Panc1 (cell line): ENCODE results near the gene CPLX3. TPM values are rescaled to one million over a fixed set of nuclear protein-coding genes. Genes with fewer than 3 reads are reported as not detected.
A peak's percentile ranks its signal among the peaks of the same experiment; 100 is the strongest.

Source experiments
- ATAC-seq: fragments of 200-7000 bp; cut with Tn5 transposase; 2 replicates; pipeline ENCODE4 v1.9.1; 2020; ENCODE audit warnings: mild to moderate bottlenecking, moderate library complexity
- BruUV-seq: library from RNA; stranded (reverse); fragments of 400-500 nt; replicated peaks from 2 replicates; lab custom pipeline; 2021; lab: Mats Ljungman, UMichigan
- CTCF ChIA-PET: fragments of 300-600 bp; sonication (Branson Sonifier 250); formaldehyde crosslinking; loops from one replicate; lab custom pipeline; 2022; ENCODE audit warnings: antibody characterized with exemption; lab: Charles Lee
- POLR2A ChIA-PET: fragments of 300-600 bp; sonication (Branson Sonifier 250); formaldehyde crosslinking; loops from one replicate; lab custom pipeline; 2022; ENCODE audit warnings: antibody characterized with exemption; lab: Charles Lee
- DNase-seq: peaks from one replicate; pipeline ENCODE4 v3.0.0-alpha.2; 2010; ENCODE audit warnings: low read depth, low spot score
- H3K27ac ChIP-seq: 2 replicates; pipeline ENCODE4 v1.5.1; 2011; ENCODE audit warnings: mild to moderate bottlenecking, low read length, inconsistent platforms
- H3K27me3 ChIP-seq: fragments of 200-500 bp; sonication (Bioruptor generic); 2 replicates; pipeline ENCODE4 v1.6.0; 2014; ENCODE audit warnings: low read length, inconsistent platforms; ENCODE audit not compliant: control insufficient read depth, insufficient read depth
- H3K36me3 ChIP-seq: fragments of 200-500 bp; sonication (Bioruptor generic); 2 replicates; pipeline ENCODE4 v1.5.1; 2014; ENCODE audit warnings: inconsistent platforms, mild to moderate bottlenecking, low read length, moderate library complexity; ENCODE audit not compliant: control insufficient read depth, insufficient read depth
- H3K4me1 ChIP-seq: 2 replicates; pipeline ENCODE4 v1.5.1; 2011; ENCODE audit warnings: inconsistent platforms, mild to moderate bottlenecking, low read length, moderate library complexity; ENCODE audit not compliant: control insufficient read depth, insufficient read depth
- H3K4me3 ChIP-seq, 2 experiments: 2 replicates each; pipeline ENCODE4 v1.5.1; 2011 to 2012; ENCODE audit warnings: low read depth in 2 of 2, low read length in 2 of 2, mild to moderate bottlenecking in 2 of 2, inconsistent platforms in 1 of 2, moderate library complexity in 1 of 2
- H3K9me3 ChIP-seq: fragments of 200-500 bp; sonication (Bioruptor generic); 2 replicates; pipeline ENCODE4 v1.5.1; 2014; ENCODE audit warnings: low read depth, mild to moderate bottlenecking, inconsistent platforms, low read length, moderate library complexity; ENCODE audit not compliant: control insufficient read depth, insufficient read depth
- POLR2AphosphoS5 ChIP-seq: IDR thresholded peaks from 2 replicates; pipeline ENCODE4 v1.6.1; 2012; ENCODE audit warnings: mild to moderate bottlenecking, low read depth, low read length, moderate library complexity
- SIN3A ChIP-seq: IDR thresholded peaks from 2 replicates; pipeline ENCODE4 v1.6.1; 2012; ENCODE audit warnings: low read depth, mild to moderate bottlenecking, low read length, moderate library complexity, borderline replicate concordance; ENCODE audit not compliant: insufficient read depth
- TCF7L2 ChIP-seq: IDR thresholded peaks from 2 replicates; pipeline ENCODE4 v1.6.1; 2011; ENCODE audit warnings: mild to moderate bottlenecking, low read depth, low read length, inconsistent platforms
- in situ Hi-C: cut with HindIII; loops from 2 replicates; pipeline ENCODE4 v1.10.0; 2016; ENCODE audit warnings: low sequenced_read_pairs, low pct_unique_long_range_greater_than_20kb
- intact Hi-C: fragments of 100-400 bp; cut with micrococcal nuclease; formaldehyde crosslinking; loops from one replicate; pipeline ENCODE4 v1.10.0; 2022; ENCODE audit not compliant: unreplicated experiment
- total RNA-seq: library from RNA; stranded (reverse); gene quantifications from one replicate; pipeline ENCODE4 v1.2.1, GENCODE V29; 2021; ENCODE audit not compliant: unreplicated experiment
- TF ChIP-seq, protein P1 (sequence below): fragments of 450-650 bp; IDR thresholded peaks from 2 replicates; pipeline ENCODE4 v1.5.1; 2017; ENCODE audit warnings: mild to moderate bottlenecking
- TF ChIP-seq, protein P2 (sequence below), 2 experiments: IDR thresholded peaks; 2 replicates each; pipeline ENCODE4 v1.6.1; 2011 to 2012; ENCODE audit warnings: low read depth in 2 of 2, control low read depth in 1 of 2, low read length in 1 of 2, mild to moderate bottlenecking in 1 of 2, moderate library complexity in 1 of 2; ENCODE audit not compliant: insufficient read depth in 1 of 2

The CPLX3 gene
- total RNA-seq, 1 experiment from 2014 or later = not detected

DNA sequence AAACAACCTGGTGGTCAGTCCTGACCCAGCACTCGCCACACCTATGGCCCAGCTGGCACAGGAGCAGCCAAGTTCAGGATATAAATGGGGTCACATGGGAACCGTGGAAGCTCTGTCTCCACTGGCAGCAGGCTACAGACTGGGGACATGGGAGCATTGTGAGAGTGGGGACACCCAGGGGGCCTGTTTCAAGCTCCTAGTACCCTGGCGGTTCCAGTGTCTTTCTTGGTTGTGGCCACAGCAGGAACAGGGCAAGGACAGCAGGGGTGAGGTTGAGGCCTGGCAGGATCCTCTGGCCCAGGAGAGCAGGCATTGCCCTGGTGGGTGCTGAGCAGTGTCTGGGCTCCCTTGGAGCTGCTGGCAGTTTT lies 42.6 kb upstream of the CPLX3 start:
- POLR2A ChIA-PET = no interaction called here
- no TSS peak for BruUV-seq
- intact Hi-C loops = no loop called here

DNA sequence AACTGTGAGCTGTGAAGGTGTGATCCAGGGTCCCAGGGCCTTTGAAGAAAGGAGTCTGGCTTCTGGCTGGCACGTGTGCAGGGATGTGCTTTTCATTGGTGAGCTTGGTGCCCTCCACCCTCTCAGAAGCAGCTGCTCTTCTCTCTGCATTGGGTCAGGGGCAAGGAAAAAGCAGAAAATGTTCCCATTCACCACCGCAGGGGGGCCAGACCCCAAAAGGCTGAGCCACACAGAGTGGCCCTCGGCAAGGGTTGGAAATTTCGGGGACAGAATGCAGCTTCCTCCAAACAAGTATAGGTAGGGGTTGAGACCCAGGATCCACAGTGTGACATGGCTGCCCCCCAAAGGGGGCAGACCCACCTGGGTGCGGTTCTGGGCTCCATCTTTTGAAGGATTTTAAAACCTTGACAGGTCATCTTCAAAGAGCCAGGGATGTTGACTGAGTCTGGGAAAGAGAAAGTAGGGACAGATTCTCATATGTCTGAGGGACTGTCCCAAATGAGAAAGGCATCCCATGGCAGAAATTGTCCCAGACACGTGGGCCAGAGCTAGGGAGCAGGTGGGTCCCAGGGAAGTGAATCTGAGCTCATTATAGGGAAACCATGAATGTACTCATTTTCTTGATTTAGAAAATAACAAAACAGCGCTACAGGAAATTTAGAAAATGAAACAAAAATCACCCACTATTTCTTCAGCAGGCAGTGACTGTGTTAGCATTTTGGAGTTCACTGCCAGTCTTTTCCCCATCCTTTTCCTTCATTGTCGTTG lies 41.8 kb upstream of the CPLX3 start:
- CTCF ChIA-PET = interaction anchor here (0.6 kb wide), 1 partner anchor 9 kb away, joined by 3 read pairs; no protein-coding TSS in a partner anchor

More for the DNA sequence above, 42.6 kb upstream of the CPLX3 start:
- in situ Hi-C loops = no loop called here
- no peak for ATAC-seq
- Histone ChIP-seq H3K36me3 (peaks cover 3% of the 10 kb centered on the region; the same call in 1 of the 2 replicates), H3K4me3 (peak overlapping the region; percentile 87 to 90), H3K27me3 (no peaks in the 10 kb centered on the region), H3K4me1 (peaks cover 53% of the 10 kb centered on the region), H3K27ac (peak overlapping the region; percentile 87), H3K9me3 (no peaks in the 10 kb centered on the region)
- CTCF ChIA-PET = interaction anchor here (1.1 kb wide), 1 partner anchor 167 kb away, joined by 5 read pairs; no protein-coding TSS in a partner anchor
- TF ChIP-seq, protein P1, sequence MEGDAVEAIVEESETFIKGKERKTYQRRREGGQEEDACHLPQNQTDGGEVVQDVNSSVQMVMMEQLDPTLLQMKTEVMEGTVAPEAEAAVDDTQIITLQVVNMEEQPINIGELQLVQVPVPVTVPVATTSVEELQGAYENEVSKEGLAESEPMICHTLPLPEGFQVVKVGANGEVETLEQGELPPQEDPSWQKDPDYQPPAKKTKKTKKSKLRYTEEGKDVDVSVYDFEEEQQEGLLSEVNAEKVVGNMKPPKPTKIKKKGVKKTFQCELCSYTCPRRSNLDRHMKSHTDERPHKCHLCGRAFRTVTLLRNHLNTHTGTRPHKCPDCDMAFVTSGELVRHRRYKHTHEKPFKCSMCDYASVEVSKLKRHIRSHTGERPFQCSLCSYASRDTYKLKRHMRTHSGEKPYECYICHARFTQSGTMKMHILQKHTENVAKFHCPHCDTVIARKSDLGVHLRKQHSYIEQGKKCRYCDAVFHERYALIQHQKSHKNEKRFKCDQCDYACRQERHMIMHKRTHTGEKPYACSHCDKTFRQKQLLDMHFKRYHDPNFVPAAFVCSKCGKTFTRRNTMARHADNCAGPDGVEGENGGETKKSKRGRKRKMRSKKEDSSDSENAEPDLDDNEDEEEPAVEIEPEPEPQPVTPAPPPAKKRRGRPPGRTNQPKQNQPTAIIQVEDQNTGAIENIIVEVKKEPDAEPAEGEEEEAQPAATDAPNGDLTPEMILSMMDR = no peak
- TF ChIP-seq, protein P2, sequence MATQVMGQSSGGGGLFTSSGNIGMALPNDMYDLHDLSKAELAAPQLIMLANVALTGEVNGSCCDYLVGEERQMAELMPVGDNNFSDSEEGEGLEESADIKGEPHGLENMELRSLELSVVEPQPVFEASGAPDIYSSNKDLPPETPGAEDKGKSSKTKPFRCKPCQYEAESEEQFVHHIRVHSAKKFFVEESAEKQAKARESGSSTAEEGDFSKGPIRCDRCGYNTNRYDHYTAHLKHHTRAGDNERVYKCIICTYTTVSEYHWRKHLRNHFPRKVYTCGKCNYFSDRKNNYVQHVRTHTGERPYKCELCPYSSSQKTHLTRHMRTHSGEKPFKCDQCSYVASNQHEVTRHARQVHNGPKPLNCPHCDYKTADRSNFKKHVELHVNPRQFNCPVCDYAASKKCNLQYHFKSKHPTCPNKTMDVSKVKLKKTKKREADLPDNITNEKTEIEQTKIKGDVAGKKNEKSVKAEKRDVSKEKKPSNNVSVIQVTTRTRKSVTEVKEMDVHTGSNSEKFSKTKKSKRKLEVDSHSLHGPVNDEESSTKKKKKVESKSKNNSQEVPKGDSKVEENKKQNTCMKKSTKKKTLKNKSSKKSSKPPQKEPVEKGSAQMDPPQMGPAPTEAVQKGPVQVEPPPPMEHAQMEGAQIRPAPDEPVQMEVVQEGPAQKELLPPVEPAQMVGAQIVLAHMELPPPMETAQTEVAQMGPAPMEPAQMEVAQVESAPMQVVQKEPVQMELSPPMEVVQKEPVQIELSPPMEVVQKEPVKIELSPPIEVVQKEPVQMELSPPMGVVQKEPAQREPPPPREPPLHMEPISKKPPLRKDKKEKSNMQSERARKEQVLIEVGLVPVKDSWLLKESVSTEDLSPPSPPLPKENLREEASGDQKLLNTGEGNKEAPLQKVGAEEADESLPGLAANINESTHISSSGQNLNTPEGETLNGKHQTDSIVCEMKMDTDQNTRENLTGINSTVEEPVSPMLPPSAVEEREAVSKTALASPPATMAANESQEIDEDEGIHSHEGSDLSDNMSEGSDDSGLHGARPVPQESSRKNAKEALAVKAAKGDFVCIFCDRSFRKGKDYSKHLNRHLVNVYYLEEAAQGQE (IDR thresholded peaks at IDR 0.05; ENCODE audit: insufficient read depth in 1 of 2, low read depth in 2 of 2, low read length in 1 of 2) = no peak
- no peak for TF ChIP-seq TCF7L2
- no peak for TF ChIP-seq SIN3A
- TF ChIP-seq POLR2AphosphoS5 = no peak
- no peak for DNase-seq

More for the DNA sequence above, 41.8 kb upstream of the CPLX3 start:
- H3K27ac ChIP-seq = no peak overlapping the region; the same call in 1 of the 2 replicates
- H3K27me3 ChIP-seq = no peaks in the 10 kb centered on the region
- ATAC-seq = no peak
- BruUV-seq = no TSS peak
- DNase-seq = no peak
- H3K9me3 ChIP-seq = no peaks in the 10 kb centered on the region
- TF ChIP-seq POLR2AphosphoS5 = no peak
- TF ChIP-seq, protein P2 (IDR thresholded peaks at IDR 0.05; ENCODE audit: insufficient read depth in 1 of 2, low read depth in 2 of 2, low read length in 1 of 2) = no peak
- TF ChIP-seq TCF7L2 = no peak
- TF ChIP-seq SIN3A = no peak
- TF ChIP-seq, protein P1 = no peak
- POLR2A ChIA-PET = interaction anchor here (0.6 kb wide), 1 partner anchor 1984 kb away, joined by 19 read pairs; no protein-coding TSS in a partner anchor
- in situ Hi-C loops (no loop called here), intact Hi-C loops (no loop called here)
- peaks cover 60% of the 10 kb centered on the region for H3K4me1 ChIP-seq
- no peak overlapping the region for H3K4me3 ChIP-seq
- H3K36me3 ChIP-seq = peaks cover 3% of the 10 kb centered on the region; the same call in 1 of the 2 replicates
